Keratinocyte (primary cell): ENCODE data around the gene NFASC.

Experiments used
- EZH2 ChIP-seq: IDR thresholded peaks from one replicate; pipeline ENCODE4 v1.6.1; 2012; ENCODE audit warnings: inconsistent platforms, mild to moderate bottlenecking, low read length, moderate library complexity
- TF ChIP-seq, protein P1 (sequence below), 3 experiments: IDR thresholded peaks in 1 of 3; conservative IDR thresholded peaks in 1 of 3; optimal IDR thresholded peaks in 1 of 3; 2 replicates in 2 of 3; 3 replicates in 1 of 3; pipeline versions ENCODE3 to v1.5.1; 2011; ENCODE audit warnings: low read length in 3 of 3, mild to moderate bottlenecking in 3 of 3, moderate library complexity in 2 of 3, control low read depth in 1 of 3, inconsistent platforms in 1 of 3; ENCODE audit not compliant: insufficient read depth in 2 of 3; ENCODE audit errors: extremely low read depth in 1 of 3

DNA sequence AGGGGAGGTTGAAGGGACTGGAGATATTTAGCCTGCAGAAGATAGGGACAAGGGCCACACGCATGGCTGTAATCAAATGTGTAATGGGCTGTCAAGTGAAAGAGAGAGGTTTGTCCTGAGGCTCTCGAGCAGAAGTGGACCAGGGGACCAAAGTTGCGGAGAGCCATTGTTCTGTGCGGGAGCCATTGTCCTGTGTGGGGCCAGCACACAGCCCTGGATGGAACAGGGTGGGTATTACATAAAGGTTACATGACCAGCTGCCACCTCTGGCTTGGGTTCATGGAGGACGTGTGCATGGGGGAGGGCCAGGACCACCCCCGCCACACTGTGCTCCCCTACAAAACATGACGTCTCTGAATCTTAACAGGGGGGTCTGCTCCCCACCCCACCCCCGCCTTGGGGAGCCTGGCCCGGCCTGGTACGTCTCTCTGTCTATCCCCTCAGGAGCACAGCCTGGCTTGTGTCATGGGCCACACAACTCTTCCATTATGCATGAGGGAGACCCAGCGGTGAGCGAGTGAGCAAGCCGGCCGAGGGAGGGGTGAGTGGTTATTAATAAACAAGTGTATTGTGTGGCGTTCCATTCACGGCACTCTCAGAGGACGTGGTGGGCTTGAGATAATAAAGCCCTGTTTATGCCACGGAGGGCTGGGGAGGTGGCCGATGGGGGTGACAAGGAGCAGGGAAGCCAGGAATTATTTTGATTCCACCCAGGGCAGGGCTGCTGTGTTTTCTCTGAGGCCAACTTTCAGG, at the start of gene NFASC:
- TF ChIP-seq, protein P1, sequence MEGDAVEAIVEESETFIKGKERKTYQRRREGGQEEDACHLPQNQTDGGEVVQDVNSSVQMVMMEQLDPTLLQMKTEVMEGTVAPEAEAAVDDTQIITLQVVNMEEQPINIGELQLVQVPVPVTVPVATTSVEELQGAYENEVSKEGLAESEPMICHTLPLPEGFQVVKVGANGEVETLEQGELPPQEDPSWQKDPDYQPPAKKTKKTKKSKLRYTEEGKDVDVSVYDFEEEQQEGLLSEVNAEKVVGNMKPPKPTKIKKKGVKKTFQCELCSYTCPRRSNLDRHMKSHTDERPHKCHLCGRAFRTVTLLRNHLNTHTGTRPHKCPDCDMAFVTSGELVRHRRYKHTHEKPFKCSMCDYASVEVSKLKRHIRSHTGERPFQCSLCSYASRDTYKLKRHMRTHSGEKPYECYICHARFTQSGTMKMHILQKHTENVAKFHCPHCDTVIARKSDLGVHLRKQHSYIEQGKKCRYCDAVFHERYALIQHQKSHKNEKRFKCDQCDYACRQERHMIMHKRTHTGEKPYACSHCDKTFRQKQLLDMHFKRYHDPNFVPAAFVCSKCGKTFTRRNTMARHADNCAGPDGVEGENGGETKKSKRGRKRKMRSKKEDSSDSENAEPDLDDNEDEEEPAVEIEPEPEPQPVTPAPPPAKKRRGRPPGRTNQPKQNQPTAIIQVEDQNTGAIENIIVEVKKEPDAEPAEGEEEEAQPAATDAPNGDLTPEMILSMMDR (optimal IDR thresholded peaks at IDR 0.05 in 1 of 3, IDR thresholded peaks at IDR 0.05 in 1 of 3, conservative IDR thresholded peaks at IDR 0.05 in 1 of 3; ENCODE audit: extremely low read depth in 1 of 3, insufficient read depth in 2 of 3, low read length in 3 of 3), result no peak
- no peak for TF ChIP-seq EZH2
